ENCODE measurements around the gene ROBO2.

The ROBO2 gene

DNA sequence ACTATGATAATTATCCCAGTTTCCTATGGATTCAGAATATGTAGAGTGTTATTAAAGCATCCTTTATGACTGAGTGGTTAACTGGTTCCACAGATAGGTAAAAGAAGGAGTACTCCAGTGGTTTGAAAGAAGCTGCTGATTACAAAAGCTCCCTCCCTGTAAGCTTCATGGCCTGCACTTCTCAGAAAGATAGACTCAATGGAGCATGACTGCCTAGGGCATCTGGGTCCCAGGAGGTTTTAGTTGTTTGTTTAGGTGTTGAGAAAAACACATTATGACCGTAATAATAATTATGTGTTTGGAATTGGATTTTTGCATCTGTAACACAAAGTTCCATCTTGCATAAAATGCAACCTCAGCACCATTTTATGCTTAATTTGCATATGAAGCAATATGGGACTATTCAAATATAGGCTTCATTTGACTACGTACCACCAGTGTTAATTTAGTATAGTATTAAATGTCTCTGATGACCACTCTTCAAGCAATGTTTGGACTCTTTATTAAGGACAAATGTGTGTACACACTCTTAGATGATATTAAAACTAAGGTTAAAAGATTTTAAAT, 121.1 kb downstream of the ROBO2 start:
- no peaks in the 10 kb centered on the region for H3K36me3 ChIP-seq (ENCODE audit: control insufficient read depth in 2 of 2, insufficient read depth in 1 of 2, low read length in 2 of 2)
- ChIA-PET POLR2A (no interaction called here), CTCF (no interaction called here)
- H3K9me3 ChIP-seq (ENCODE audit: control insufficient read depth, insufficient read depth, low read depth, low read length): no peaks in the 10 kb centered on the region
- TF ChIP-seq WT1 (tag by site-specific recombination; IDR thresholded peaks at IDR 0.05) (peak; percentile 35; the same call in 1 of the 2 replicates), ZNF670 (tag by site-specific recombination; IDR thresholded peaks at IDR 0.05; ENCODE audit: low read depth) (no peak), SP7 (tag by site-specific recombination; IDR thresholded peaks at IDR 0.05) (peak; percentile 55; the same call in 1 of the 2 replicates)
- TF ChIP-seq, protein P1, sequence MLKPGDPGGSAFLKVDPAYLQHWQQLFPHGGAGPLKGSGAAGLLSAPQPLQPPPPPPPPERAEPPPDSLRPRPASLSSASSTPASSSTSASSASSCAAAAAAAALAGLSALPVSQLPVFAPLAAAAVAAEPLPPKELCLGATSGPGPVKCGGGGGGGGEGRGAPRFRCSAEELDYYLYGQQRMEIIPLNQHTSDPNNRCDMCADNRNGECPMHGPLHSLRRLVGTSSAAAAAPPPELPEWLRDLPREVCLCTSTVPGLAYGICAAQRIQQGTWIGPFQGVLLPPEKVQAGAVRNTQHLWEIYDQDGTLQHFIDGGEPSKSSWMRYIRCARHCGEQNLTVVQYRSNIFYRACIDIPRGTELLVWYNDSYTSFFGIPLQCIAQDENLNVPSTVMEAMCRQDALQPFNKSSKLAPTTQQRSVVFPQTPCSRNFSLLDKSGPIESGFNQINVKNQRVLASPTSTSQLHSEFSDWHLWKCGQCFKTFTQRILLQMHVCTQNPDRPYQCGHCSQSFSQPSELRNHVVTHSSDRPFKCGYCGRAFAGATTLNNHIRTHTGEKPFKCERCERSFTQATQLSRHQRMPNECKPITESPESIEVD (tag by site-specific recombination; IDR thresholded peaks at IDR 0.05): peak; percentile 44; the same call in 1 of the 2 replicates
- no peak overlapping the region for H3K27ac ChIP-seq (ENCODE audit: extremely low read depth, low read depth, low read length)
- H3K4me1 ChIP-seq (ENCODE audit: control insufficient read depth, insufficient read depth, low read length): no peaks in the 10 kb centered on the region
- no peak overlapping the region for H3K4me3 ChIP-seq (ENCODE audit: low read depth, low read length)

DNA sequence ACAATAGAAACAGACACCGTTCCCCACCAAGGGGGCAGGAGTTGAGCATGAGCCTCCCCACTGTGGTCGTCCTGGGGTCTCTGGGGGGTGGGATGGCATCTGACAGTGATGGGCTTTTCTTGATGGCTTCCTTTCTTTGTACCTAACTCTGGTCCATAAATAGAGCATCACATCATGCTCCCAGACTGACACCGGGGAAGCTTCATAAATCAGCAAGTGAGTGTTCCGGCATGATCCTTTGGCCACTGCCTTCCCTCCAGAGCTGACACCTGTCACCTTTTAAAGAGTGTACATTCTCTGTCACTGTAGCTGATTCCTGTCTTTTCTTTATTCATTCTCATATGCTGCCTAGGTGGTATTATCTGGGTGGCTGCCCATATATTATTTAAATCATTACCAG, 129.9 kb downstream of the ROBO2 start:
- Histone ChIP-seq H3K9me3 (ENCODE audit: control insufficient read depth, insufficient read depth, low read depth, low read length) (no peaks in the 10 kb centered on the region), H3K4me1 (ENCODE audit: control insufficient read depth, insufficient read depth, low read length) (no peaks in the 10 kb centered on the region), H3K4me3 (ENCODE audit: low read depth, low read length) (no peak overlapping the region), H3K36me3 (ENCODE audit: control insufficient read depth in 2 of 2, insufficient read depth in 1 of 2, low read length in 2 of 2) (no peaks in the 10 kb centered on the region), H3K27ac (ENCODE audit: extremely low read depth, low read depth, low read length) (no peak overlapping the region)
- POLR2A ChIA-PET: no interaction called here
- TF ChIP-seq, protein P2, sequence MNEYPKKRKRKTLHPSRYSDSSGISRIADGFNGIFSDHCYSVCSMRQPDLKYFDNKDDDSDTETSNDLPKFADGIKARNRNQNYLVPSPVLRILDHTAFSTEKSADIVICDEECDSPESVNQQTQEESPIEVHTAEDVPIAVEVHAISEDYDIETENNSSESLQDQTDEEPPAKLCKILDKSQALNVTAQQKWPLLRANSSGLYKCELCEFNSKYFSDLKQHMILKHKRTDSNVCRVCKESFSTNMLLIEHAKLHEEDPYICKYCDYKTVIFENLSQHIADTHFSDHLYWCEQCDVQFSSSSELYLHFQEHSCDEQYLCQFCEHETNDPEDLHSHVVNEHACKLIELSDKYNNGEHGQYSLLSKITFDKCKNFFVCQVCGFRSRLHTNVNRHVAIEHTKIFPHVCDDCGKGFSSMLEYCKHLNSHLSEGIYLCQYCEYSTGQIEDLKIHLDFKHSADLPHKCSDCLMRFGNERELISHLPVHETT (tag by site-specific recombination; IDR thresholded peaks at IDR 0.05): no peak
- TF ChIP-seq, protein P3, sequence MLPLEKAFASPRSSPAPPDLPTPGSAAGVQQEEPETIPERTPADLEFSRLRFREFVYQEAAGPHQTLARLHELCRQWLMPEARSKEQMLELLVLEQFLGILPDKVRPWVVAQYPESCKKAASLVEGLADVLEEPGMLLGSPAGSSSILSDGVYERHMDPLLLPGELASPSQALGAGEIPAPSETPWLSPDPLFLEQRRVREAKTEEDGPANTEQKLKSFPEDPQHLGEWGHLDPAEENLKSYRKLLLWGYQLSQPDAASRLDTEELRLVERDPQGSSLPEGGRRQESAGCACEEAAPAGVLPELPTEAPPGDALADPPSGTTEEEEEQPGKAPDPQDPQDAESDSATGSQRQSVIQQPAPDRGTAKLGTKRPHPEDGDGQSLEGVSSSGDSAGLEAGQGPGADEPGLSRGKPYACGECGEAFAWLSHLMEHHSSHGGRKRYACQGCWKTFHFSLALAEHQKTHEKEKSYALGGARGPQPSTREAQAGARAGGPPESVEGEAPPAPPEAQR (tag by site-specific recombination; IDR thresholded peaks at IDR 0.05): no peak
- no peak for TF ChIP-seq ZNF169 (tag by site-specific recombination; IDR thresholded peaks at IDR 0.05)
- TF ChIP-seq ZNF184 (tag by site-specific recombination; IDR thresholded peaks at IDR 0.05): no peak
- no peak for TF ChIP-seq RBAK (tag by site-specific recombination; IDR thresholded peaks at IDR 0.05)
- no peak for TF ChIP-seq GLIS1 (tag by site-specific recombination; IDR thresholded peaks at IDR 0.05)
- CTCF ChIA-PET: no interaction called here

DNA sequence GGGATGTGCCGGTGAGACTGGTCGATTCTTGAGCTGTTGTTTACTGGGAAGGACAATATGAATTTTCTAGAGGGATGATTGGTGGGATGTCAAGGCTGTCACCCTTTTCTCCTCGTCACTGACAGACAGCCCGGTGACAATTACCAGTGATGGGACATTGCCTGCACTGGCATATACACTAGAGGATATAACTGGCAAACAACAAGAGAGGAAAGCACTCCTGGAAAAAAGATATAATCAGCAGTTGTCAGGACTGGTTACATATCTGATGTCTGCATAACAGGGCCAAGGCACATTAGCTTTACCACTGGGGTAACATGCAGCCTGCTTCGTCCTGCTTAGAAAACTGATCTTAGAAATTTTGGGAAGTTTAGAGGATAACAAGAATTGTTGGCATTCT, 131.1 kb downstream of the ROBO2 start:
- POLR2A ChIA-PET: no interaction called here
- Histone ChIP-seq H3K9me3 (ENCODE audit: control insufficient read depth, insufficient read depth, low read depth, low read length) (no peaks in the 10 kb centered on the region), H3K36me3 (ENCODE audit: control insufficient read depth in 2 of 2, insufficient read depth in 1 of 2, low read length in 2 of 2) (no peaks in the 10 kb centered on the region), H3K4me1 (ENCODE audit: control insufficient read depth, insufficient read depth, low read length) (no peaks in the 10 kb centered on the region), H3K4me3 (ENCODE audit: low read depth, low read length) (no peak overlapping the region), H3K27ac (ENCODE audit: extremely low read depth, low read depth, low read length) (no peak overlapping the region)
- CTCF ChIA-PET: no interaction called here
- no peak for TF ChIP-seq ZBTB7A (tag by site-specific recombination; IDR thresholded peaks at IDR 0.05; ENCODE audit: low read depth)
- TF ChIP-seq, protein P1 (tag by site-specific recombination; IDR thresholded peaks at IDR 0.05): no peak
- no peak for TF ChIP-seq ZNF175 (tag by site-specific recombination; IDR thresholded peaks at IDR 0.05)
- TF ChIP-seq, protein P4, sequence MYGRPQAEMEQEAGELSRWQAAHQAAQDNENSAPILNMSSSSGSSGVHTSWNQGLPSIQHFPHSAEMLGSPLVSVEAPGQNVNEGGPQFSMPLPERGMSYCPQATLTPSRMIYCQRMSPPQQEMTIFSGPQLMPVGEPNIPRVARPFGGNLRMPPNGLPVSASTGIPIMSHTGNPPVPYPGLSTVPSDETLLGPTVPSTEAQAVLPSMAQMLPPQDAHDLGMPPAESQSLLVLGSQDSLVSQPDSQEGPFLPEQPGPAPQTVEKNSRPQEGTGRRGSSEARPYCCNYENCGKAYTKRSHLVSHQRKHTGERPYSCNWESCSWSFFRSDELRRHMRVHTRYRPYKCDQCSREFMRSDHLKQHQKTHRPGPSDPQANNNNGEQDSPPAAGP (tag by site-specific recombination; IDR thresholded peaks at IDR 0.05): no peak
- TF ChIP-seq ZNF10 (tag by site-specific recombination; IDR thresholded peaks at IDR 0.05): no peak
- no peak for TF ChIP-seq ZFP41 (tag by site-specific recombination; IDR thresholded peaks at IDR 0.05; ENCODE audit: borderline replicate concordance)
- TF ChIP-seq, protein P5, sequence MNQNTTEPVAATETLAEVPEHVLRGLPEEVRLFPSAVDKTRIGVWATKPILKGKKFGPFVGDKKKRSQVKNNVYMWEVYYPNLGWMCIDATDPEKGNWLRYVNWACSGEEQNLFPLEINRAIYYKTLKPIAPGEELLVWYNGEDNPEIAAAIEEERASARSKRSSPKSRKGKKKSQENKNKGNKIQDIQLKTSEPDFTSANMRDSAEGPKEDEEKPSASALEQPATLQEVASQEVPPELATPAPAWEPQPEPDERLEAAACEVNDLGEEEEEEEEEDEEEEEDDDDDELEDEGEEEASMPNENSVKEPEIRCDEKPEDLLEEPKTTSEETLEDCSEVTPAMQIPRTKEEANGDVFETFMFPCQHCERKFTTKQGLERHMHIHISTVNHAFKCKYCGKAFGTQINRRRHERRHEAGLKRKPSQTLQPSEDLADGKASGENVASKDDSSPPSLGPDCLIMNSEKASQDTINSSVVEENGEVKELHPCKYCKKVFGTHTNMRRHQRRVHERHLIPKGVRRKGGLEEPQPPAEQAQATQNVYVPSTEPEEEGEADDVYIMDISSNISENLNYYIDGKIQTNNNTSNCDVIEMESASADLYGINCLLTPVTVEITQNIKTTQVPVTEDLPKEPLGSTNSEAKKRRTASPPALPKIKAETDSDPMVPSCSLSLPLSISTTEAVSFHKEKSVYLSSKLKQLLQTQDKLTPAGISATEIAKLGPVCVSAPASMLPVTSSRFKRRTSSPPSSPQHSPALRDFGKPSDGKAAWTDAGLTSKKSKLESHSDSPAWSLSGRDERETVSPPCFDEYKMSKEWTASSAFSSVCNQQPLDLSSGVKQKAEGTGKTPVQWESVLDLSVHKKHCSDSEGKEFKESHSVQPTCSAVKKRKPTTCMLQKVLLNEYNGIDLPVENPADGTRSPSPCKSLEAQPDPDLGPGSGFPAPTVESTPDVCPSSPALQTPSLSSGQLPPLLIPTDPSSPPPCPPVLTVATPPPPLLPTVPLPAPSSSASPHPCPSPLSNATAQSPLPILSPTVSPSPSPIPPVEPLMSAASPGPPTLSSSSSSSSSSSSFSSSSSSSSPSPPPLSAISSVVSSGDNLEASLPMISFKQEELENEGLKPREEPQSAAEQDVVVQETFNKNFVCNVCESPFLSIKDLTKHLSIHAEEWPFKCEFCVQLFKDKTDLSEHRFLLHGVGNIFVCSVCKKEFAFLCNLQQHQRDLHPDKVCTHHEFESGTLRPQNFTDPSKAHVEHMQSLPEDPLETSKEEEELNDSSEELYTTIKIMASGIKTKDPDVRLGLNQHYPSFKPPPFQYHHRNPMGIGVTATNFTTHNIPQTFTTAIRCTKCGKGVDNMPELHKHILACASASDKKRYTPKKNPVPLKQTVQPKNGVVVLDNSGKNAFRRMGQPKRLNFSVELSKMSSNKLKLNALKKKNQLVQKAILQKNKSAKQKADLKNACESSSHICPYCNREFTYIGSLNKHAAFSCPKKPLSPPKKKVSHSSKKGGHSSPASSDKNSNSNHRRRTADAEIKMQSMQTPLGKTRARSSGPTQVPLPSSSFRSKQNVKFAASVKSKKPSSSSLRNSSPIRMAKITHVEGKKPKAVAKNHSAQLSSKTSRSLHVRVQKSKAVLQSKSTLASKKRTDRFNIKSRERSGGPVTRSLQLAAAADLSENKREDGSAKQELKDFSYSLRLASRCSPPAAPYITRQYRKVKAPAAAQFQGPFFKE (tag by site-specific recombination; IDR thresholded peaks at IDR 0.05; ENCODE audit: borderline replicate concordance): no peak
- TF ChIP-seq ZXDB (tag by site-specific recombination; IDR thresholded peaks at IDR 0.05): no peak
- TF ChIP-seq ZNF19 (tag by site-specific recombination; IDR thresholded peaks at IDR 0.05; ENCODE audit: low read depth): no peak

All from HEK293 (cell line).